GM23338 (cell line): ENCODE measurements around the gene TECPR2. TPM values are rescaled to one million over a fixed set of nuclear protein-coding genes. Genes with fewer than 3 reads are reported as not detected.

Source experiments
- ATAC-seq: fragments of 200-7000 bp; cut with Tn5 transposase; 3 replicates; pipeline ENCODE4 v1.9.1; 2020
- DNase-seq: peaks from one replicate; pipeline ENCODE4 v3.0.0-alpha.2; 2015; ENCODE audit warnings: low spot score
- H2AFZ ChIP-seq: fragments of 200-600 bp; sonication (generic); 2 replicates; pipeline ENCODE4 v1.8.0; 2016; ENCODE audit warnings: antibody characterized with exemption, mild to moderate bottlenecking, moderate library complexity
- H3F3A ChIP-seq: fragments of 200-600 bp; sonication (generic); replicated peaks from 2 replicates; pipeline ENCODE4 v1.8.0; 2017; ENCODE audit warnings: antibody characterized with exemption, mixed run types, low read depth
- H3K27ac ChIP-seq: fragments of 200-600 bp; sonication (generic); 2 replicates; pipeline ENCODE4 v1.6.1; 2016; ENCODE audit warnings: low read depth
- H3K27me3 ChIP-seq: fragments of 200-600 bp; sonication (generic); 2 replicates; pipeline ENCODE4 v1.8.0; 2016; ENCODE audit warnings: mild to moderate bottlenecking, mixed run types, moderate library complexity; ENCODE audit not compliant: insufficient read depth
- H3K36me3 ChIP-seq: fragments of 200-600 bp; sonication (generic); 2 replicates; pipeline ENCODE4 v1.8.0; 2016; ENCODE audit warnings: mild to moderate bottlenecking; ENCODE audit not compliant: insufficient read depth
- H3K4me1 ChIP-seq: fragments of 200-600 bp; sonication (generic); 2 replicates; pipeline ENCODE4 v1.8.0; 2016; ENCODE audit warnings: mild to moderate bottlenecking, moderate library complexity; ENCODE audit not compliant: insufficient read depth
- H3K4me2 ChIP-seq: fragments of 200-600 bp; sonication (generic); 2 replicates; pipeline ENCODE4 v1.7.1; 2017; ENCODE audit warnings: mixed run types
- H3K4me3 ChIP-seq: fragments of 200-600 bp; sonication (generic); 2 replicates; pipeline ENCODE4 v1.6.1; 2016; ENCODE audit warnings: mixed run types
- H3K79me2 ChIP-seq: fragments of 200-600 bp; sonication (generic); replicated peaks from 2 replicates; pipeline ENCODE4 v1.8.0; 2017; ENCODE audit warnings: mild to moderate bottlenecking; ENCODE audit not compliant: insufficient read depth
- H3K9me2 ChIP-seq: fragments of 200-600 bp; sonication (generic); 2 replicates; pipeline ENCODE4 v1.8.0; 2017; ENCODE audit not compliant: insufficient read depth
- H4K20me1 ChIP-seq: fragments of 200-600 bp; sonication (generic); replicated peaks from 2 replicates; pipeline ENCODE4 v1.8.0; 2017; ENCODE audit warnings: mild to moderate bottlenecking; ENCODE audit not compliant: insufficient read depth
- H3K27ac Mint-ChIP-seq: 2 replicates; pipeline ENCODE4 v1.8.0; 2020; ENCODE audit warnings: inconsistent platforms, mild to moderate bottlenecking, moderate library complexity, mixed read lengths
- H3K27me3 Mint-ChIP-seq: 3 replicates; pipeline ENCODE4 v1.8.0; 2022; ENCODE audit warnings: low read depth, mild to moderate bottlenecking, moderate library complexity, mixed read lengths, inconsistent platforms; ENCODE audit not compliant: insufficient read depth, poor library complexity
- H3K36me3 Mint-ChIP-seq: 3 replicates; pipeline ENCODE4 v1.8.0; 2021; ENCODE audit warnings: low read depth, mild to moderate bottlenecking, inconsistent platforms, moderate library complexity, mixed read lengths
- H3K4me1 Mint-ChIP-seq: 3 replicates; pipeline ENCODE4 v1.8.0; 2020; ENCODE audit warnings: mild to moderate bottlenecking, inconsistent platforms, mixed read lengths
- H3K4me3 Mint-ChIP-seq: 3 replicates; pipeline ENCODE4 v1.8.0; 2021; ENCODE audit warnings: moderate library complexity, mild to moderate bottlenecking, inconsistent platforms, mixed read lengths
- H3K9me3 Mint-ChIP-seq: 3 replicates; pipeline ENCODE4 v1.8.0; 2020; ENCODE audit warnings: moderate library complexity, mild to moderate bottlenecking, inconsistent platforms, mixed read lengths
- CREB1 ChIP-seq: fragments of 250-450 bp; sonication (Bioruptor Pico); IDR thresholded peaks from 2 replicates; pipeline ENCODE4 v1.5.0; 2020; ENCODE audit warnings: low read depth, mild to moderate bottlenecking, moderate library complexity
- EZH2 ChIP-seq: fragments of 200-600 bp; sonication (generic); IDR thresholded peaks from one replicate; pipeline ENCODE4 v1.8.0; 2017; ENCODE audit warnings: antibody characterized with exemption, mild to moderate bottlenecking, low read depth; ENCODE audit not compliant: unreplicated experiment
- EZH2phosphoT487 ChIP-seq: fragments of 200-600 bp; sonication (generic); IDR thresholded peaks from one replicate; pipeline ENCODE4 v1.8.1; 2018; ENCODE audit warnings: antibody characterized with exemption; ENCODE audit not compliant: unreplicated experiment
- JUNB ChIP-seq: IDR thresholded peaks from one replicate; pipeline ENCODE4 v1.6.1; 2016; ENCODE audit warnings: antibody characterized with exemption; ENCODE audit not compliant: unreplicated experiment
- NANOG ChIP-seq: IDR thresholded peaks from 2 replicates; pipeline ENCODE4 v1.6.1; 2016; ENCODE audit warnings: antibody characterized with exemption, borderline replicate concordance
- POLR2AphosphoS5 ChIP-seq: IDR thresholded peaks from 2 replicates; pipeline ENCODE4 v1.6.1; 2016; ENCODE audit warnings: antibody characterized with exemption, low read depth
- STAT1 ChIP-seq: IDR thresholded peaks from one replicate; pipeline ENCODE4 v1.6.1; 2016; ENCODE audit warnings: antibody characterized with exemption; ENCODE audit not compliant: unreplicated experiment
- ZNF114 ChIP-seq: fragments of 250-450 bp; sonication (Bioruptor Pico); IDR thresholded peaks from 2 replicates; pipeline ENCODE4 v1.5.0; 2020; ENCODE audit warnings: mild to moderate bottlenecking, moderate library complexity
- ZNF331 ChIP-seq: fragments of 250-450 bp; sonication (Bioruptor Pico); IDR thresholded peaks from 2 replicates; pipeline ENCODE4 v1.5.0; 2020; ENCODE audit warnings: low read depth, mild to moderate bottlenecking, moderate library complexity
- polyA plus RNA-seq: library from polyadenylated mRNA; unstranded; fragments of >200 nt; fragmentation: Nextera tagmentation; extraction: Ambion mirVana; gene quantifications from 2 replicates; pipeline ENCODE4 v1.2.1, GENCODE V29; 2016
- total RNA-seq: library from RNA; depleted of rRNA; stranded (reverse); fragments of >200 nt; shearing (Covaris generic); gene quantifications from 2 replicates; pipeline ENCODE4 v1.2.3, GENCODE V29; 2014
- TF ChIP-seq, protein P1 (sequence below): IDR thresholded peaks from one replicate; pipeline ENCODE4 v1.6.1; 2018; ENCODE audit warnings: antibody characterized with exemption; ENCODE audit not compliant: unreplicated experiment
- TF ChIP-seq, protein P2 (sequence below): IDR thresholded peaks from 2 replicates; pipeline ENCODE4 v1.6.1; 2016; ENCODE audit warnings: antibody characterized with exemption
- TF ChIP-seq, protein P3 (sequence below), 2 experiments: fragments of 200-600 bp in 1 of 2; sonication (generic) in 1 of 2; conservative IDR thresholded peaks; 2 replicates each; pipeline versions ENCODE4 v1.5.1 to v1.6.1; 2016 to 2017; ENCODE audit warnings: antibody characterized with exemption in 2 of 2, low read depth in 2 of 2, mild to moderate bottlenecking in 2 of 2, moderate library complexity in 1 of 2
- TF ChIP-seq, protein P4 (sequence below): fragments of 250-450 bp; sonication (Bioruptor Pico); IDR thresholded peaks from 2 replicates; pipeline ENCODE4 v1.5.0; 2020; ENCODE audit warnings: mild to moderate bottlenecking, moderate library complexity

Gene TECPR2
- total and polyA plus RNA-seq, 2 experiments from 2014 or later, result 4.8 to 20.5 TPM

DNA sequence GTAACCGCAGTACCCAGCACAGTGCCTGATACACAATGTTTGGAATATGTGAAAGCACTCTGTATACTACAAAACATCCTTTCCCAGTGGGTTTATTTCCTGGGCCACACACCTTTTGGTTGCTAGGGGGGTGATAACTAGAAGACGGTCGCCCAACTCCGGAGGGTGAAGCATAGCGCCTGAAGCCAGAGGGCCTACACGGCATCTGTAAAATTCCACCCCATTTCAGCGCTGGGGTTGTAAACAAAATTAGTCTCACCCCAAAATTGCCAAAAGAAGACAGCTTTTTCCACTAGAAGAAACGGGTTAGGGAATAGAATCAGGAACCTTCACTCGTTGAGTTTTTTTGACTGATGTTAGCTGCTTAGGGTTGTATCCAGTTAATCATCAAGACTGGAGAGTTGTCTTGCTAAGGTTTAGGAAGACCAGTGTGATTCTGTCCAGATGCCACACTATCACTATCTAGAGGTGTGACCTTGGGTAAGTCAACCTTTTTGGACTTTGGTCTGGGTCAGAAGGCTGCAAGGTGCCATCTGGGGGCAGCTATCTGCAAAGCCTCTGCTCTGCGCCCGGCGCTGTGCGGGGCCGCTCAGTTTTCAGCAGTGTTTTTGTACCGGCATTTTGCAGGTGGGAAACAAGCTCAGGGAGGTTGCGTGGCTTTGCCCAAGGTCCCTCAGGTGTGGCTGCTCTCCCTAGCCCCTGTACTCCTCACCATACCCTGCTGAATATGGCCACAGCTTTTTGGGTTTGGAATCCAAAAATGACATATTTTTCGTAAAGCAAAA, 41.9 kb upstream of the TECPR2 start:
- Histone ChIP-seq H3K79me2 (no peaks in the 10 kb centered on the region), H3K36me3 (no peaks in the 10 kb centered on the region), H2AFZ (no peak overlapping the region), H3K4me1 (peaks cover 26% of the 10 kb centered on the region), H3K27ac (no peak overlapping the region), H3K4me3 (peak overlapping the region; percentile 62), H4K20me1 (no peaks in the 10 kb centered on the region), H3F3A (0 out of 2 replicates have a peak, but pooled peaks cover 16% of the 10 kb centered on the region), H3K9me2 (no peaks in the 10 kb centered on the region), H3K27me3 (peaks cover 5% of the 10 kb centered on the region; the same call in 1 of the 2 replicates), H3K4me2 (peak overlapping the region; percentile 96)
- Mint-ChIP-seq H3K4me3 (peak overlapping the region; percentile 90), H3K27me3 (peaks cover 20% of the 10 kb centered on the region), H3K27ac (no peak overlapping the region), H3K9me3 (0 out of 3 replicates have a peak, but pooled peaks cover 5% of the 10 kb centered on the region), H3K4me1 (peaks cover 24% of the 10 kb centered on the region), H3K36me3 (peaks cover 4% of the 10 kb centered on the region; the same call in 2 of the 3 replicates)
- DNase-seq (no peak), ATAC-seq (no peak)
- TF ChIP-seq CREB1, result no peak
- TF ChIP-seq, protein P1, sequence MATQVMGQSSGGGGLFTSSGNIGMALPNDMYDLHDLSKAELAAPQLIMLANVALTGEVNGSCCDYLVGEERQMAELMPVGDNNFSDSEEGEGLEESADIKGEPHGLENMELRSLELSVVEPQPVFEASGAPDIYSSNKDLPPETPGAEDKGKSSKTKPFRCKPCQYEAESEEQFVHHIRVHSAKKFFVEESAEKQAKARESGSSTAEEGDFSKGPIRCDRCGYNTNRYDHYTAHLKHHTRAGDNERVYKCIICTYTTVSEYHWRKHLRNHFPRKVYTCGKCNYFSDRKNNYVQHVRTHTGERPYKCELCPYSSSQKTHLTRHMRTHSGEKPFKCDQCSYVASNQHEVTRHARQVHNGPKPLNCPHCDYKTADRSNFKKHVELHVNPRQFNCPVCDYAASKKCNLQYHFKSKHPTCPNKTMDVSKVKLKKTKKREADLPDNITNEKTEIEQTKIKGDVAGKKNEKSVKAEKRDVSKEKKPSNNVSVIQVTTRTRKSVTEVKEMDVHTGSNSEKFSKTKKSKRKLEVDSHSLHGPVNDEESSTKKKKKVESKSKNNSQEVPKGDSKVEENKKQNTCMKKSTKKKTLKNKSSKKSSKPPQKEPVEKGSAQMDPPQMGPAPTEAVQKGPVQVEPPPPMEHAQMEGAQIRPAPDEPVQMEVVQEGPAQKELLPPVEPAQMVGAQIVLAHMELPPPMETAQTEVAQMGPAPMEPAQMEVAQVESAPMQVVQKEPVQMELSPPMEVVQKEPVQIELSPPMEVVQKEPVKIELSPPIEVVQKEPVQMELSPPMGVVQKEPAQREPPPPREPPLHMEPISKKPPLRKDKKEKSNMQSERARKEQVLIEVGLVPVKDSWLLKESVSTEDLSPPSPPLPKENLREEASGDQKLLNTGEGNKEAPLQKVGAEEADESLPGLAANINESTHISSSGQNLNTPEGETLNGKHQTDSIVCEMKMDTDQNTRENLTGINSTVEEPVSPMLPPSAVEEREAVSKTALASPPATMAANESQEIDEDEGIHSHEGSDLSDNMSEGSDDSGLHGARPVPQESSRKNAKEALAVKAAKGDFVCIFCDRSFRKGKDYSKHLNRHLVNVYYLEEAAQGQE, result no peak
- TF ChIP-seq, protein P2, sequence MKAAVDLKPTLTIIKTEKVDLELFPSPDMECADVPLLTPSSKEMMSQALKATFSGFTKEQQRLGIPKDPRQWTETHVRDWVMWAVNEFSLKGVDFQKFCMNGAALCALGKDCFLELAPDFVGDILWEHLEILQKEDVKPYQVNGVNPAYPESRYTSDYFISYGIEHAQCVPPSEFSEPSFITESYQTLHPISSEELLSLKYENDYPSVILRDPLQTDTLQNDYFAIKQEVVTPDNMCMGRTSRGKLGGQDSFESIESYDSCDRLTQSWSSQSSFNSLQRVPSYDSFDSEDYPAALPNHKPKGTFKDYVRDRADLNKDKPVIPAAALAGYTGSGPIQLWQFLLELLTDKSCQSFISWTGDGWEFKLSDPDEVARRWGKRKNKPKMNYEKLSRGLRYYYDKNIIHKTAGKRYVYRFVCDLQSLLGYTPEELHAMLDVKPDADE, result no peak
- TF ChIP-seq EZH2, result no peak
- no peak for TF ChIP-seq ZNF331 (CRISPR knock-in tag)
- no peak for TF ChIP-seq NANOG
- no peak for TF ChIP-seq ZNF114
- TF ChIP-seq, protein P3, sequence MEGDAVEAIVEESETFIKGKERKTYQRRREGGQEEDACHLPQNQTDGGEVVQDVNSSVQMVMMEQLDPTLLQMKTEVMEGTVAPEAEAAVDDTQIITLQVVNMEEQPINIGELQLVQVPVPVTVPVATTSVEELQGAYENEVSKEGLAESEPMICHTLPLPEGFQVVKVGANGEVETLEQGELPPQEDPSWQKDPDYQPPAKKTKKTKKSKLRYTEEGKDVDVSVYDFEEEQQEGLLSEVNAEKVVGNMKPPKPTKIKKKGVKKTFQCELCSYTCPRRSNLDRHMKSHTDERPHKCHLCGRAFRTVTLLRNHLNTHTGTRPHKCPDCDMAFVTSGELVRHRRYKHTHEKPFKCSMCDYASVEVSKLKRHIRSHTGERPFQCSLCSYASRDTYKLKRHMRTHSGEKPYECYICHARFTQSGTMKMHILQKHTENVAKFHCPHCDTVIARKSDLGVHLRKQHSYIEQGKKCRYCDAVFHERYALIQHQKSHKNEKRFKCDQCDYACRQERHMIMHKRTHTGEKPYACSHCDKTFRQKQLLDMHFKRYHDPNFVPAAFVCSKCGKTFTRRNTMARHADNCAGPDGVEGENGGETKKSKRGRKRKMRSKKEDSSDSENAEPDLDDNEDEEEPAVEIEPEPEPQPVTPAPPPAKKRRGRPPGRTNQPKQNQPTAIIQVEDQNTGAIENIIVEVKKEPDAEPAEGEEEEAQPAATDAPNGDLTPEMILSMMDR (conservative IDR thresholded peaks at IDR 0.05; ENCODE audit: low read depth in 2 of 2), result no peak
- TF ChIP-seq POLR2AphosphoS5, result no peak
- TF ChIP-seq, protein P4, sequence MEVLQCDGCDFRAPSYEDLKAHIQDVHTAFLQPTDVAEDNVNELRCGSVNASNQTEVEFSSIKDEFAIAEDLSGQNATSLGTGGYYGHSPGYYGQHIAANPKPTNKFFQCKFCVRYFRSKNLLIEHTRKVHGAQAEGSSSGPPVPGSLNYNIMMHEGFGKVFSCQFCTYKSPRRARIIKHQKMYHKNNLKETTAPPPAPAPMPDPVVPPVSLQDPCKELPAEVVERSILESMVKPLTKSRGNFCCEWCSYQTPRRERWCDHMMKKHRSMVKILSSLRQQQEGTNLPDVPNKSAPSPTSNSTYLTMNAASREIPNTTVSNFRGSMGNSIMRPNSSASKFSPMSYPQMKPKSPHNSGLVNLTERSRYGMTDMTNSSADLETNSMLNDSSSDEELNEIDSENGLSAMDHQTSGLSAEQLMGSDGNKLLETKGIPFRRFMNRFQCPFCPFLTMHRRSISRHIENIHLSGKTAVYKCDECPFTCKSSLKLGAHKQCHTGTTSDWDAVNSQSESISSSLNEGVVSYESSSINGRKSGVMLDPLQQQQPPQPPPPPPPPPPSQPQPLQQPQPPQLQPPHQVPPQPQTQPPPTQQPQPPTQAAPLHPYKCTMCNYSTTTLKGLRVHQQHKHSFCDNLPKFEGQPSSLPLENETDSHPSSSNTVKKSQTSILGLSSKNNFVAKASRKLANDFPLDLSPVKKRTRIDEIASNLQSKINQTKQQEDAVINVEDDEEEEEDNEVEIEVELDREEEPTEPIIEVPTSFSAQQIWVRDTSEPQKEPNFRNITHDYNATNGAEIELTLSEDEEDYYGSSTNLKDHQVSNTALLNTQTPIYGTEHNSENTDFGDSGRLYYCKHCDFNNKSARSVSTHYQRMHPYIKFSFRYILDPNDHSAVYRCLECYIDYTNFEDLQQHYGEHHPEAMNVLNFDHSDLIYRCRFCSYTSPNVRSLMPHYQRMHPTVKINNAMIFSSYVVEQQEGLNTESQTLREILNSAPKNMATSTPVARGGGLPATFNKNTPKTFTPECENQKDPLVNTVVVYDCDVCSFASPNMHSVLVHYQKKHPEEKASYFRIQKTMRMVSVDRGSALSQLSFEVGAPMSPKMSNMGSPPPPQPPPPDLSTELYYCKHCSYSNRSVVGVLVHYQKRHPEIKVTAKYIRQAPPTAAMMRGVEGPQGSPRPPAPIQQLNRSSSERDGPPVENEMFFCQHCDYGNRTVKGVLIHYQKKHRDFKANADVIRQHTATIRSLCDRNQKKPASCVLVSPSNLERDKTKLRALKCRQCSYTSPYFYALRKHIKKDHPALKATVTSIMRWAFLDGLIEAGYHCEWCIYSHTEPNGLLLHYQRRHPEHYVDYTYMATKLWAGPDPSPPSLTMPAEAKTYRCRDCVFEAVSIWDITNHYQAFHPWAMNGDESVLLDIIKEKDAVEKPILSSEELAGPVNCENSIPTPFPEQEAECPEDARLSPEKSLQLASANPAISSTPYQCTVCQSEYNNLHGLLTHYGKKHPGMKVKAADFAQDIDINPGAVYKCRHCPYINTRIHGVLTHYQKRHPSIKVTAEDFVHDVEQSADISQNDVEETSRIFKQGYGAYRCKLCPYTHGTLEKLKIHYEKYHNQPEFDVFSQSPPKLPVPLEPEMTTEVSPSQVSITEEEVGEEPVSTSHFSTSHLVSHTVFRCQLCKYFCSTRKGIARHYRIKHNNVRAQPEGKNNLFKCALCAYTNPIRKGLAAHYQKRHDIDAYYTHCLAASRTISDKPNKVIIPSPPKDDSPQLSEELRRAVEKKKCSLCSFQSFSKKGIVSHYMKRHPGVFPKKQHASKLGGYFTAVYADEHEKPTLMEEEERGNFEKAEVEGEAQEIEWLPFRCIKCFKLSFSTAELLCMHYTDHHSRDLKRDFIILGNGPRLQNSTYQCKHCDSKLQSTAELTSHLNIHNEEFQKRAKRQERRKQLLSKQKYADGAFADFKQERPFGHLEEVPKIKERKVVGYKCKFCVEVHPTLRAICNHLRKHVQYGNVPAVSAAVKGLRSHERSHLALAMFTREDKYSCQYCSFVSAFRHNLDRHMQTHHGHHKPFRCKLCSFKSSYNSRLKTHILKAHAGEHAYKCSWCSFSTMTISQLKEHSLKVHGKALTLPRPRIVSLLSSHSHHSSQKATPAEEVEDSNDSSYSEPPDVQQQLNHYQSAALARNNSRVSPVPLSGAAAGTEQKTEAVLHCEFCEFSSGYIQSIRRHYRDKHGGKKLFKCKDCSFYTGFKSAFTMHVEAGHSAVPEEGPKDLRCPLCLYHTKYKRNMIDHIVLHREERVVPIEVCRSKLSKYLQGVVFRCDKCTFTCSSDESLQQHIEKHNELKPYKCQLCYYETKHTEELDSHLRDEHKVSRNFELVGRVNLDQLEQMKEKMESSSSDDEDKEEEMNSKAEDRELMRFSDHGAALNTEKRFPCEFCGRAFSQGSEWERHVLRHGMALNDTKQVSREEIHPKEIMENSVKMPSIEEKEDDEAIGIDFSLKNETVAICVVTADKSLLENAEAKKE (CRISPR knock-in tag), result no peak
- no peak for TF ChIP-seq JUNB
- no peak for TF ChIP-seq STAT1
- no peak for TF ChIP-seq EZH2phosphoT487
